T-cell (primary cell): Measurements from ENCODE around the gene NOL6. TPM values are rescaled to one million over a fixed set of nuclear protein-coding genes. Genes with fewer than 3 reads are reported as not detected.

Experiments used
- total RNA-seq, 35 experiments: library from RNA in 6 of 35; stranded (reverse) in 6 of 35; fragments of 120-200 nt in 1 of 35; gene quantifications; one replicate each; pipeline versions ENCODE4 v1.2.1 to v1.2.4 and lab custom pipeline; 2013 to 2026

NOL6 gene
- total RNA-seq, 5 donors from 2014 or later (not counting 1 experiment from before 2014, with no cell fraction given) = 35.1 to 57.6 (median 47.1) TPM

Other genes with a start within 250 kb of the NOL6 start
- gene SPINK4, start 233.8 kb downstream of the NOL6 start, total RNA-seq = not detected
- 10 to 100 TPM; 59.4 to 69.9 (median 62.4) TPM for gene BAG1, start 209.2 kb downstream of the NOL6 start, total RNA-seq
- 10 to 100 TPM; 20.5 to 32.1 (median 30.8) TPM for gene CHMP5, start 208.9 kb downstream of the NOL6 start, total RNA-seq
- 10 to 100 TPM; 41.5 to 55.8 (median 48.5) TPM for gene NFX1, start 183.4 kb downstream of the NOL6 start, total RNA-seq
- gene AQP7, start 71.4 kb downstream of the NOL6 start, total RNA-seq = 1 to 10 TPM in 1 of 5 donors, under 1 TPM in 4; 0.20 to 1.4 (median 0.44) TPM
- gene AQP3, start 26.3 kb downstream of the NOL6 start, total RNA-seq = 100 to 1,000 TPM in 3 of 5 donors, 10 to 100 TPM in 2; 85.7 to 130 (median 111) TPM
- gene ANKRD18B, start 50.3 kb upstream of the NOL6 start, total RNA-seq = 1 to 10 TPM in 3 of 5 donors, under 1 TPM in 1, not detected in 1; 0.76 to 2.6 (median 1.9) TPM